Stimulated activated CD4-positive, alpha-beta T cell treated with anti-CD3 and anti-CD28 coated beads, Interleukin-2, amount 100 ng/mL, for 24 hours (primary cell): Measurements from ENCODE around the gene PRR20G.

Experiments used
- DNase-seq, 2 donors: peaks; one replicate each; pipeline ENCODE4 v3.0.0-alpha.2; 2020

PRR20G gene

DNA sequence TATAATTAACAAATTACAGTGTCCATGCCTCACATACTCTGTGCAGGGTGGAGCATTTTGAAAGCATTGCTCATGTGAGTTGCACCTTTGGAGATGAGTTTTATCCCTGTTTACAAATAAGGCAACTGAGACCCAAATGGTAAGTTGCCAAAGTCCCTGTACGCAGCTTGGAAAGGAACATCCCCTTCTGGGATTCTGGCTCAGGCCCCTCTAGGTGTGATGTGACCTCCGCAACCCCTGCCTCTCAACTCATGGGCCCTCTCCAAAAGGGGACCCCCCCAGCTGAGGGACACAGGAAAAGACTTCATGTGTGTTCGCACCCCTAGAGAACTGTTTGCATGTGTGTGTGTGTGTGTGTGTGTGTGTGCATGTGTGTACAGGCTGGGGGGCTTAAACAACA lies 25.3 kb downstream of the PRR20G start:
- DNase-seq: no peak

DNA sequence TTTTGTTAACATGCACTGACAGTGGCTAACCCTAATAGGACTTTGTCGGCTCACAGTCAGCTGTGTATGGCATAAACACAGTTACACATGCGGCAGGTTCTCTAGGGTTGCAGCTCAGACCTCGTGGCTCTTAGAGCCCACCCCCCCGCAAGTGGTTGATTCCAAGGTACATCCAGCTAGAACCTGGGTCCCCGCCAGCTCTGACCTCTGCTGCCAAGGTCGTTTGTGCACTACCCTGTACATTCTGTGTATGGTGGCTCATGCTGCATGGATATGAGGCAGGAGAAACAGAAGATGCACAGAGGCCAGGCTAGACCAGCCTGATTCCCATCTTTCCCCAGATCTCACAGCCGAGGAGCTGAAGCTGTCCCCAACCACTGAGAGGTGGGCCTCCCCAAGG lies 25.9 kb downstream of the PRR20G start:
- no peak for DNase-seq

DNA sequence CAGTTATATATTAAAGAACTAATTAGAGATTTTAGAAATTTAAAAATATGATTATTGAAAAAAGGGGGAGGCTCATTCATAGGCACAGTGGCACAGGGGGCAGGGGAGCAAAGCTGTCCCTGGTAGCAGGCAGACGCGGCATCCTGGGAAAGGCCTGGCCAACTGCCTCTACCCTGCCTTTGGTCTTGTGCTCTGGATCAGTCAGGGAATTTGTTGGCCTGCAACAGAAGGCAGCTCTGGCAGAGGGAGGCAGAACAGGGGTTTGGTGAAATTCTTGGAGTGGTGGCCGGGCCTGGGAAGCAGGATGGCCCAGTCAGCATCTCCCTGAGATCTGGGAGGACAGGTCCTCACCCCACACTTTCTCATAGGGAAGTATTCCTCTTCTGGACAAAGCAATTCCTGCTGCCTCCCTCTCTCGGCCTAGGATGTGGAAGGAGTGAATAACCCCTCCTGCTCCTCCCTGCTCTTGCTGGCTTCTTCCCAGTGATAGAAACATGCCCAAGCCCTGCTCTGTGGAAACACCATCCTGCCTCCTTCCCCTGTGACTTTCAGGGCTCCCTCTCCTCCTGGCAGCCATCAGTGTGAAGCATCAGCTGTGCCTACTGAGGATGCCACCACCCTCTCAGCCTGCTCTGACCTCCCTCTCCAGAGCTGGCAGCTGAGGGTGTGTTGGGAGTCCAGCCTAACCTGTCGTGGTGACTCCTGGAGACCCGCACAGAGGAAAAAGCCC lies 26.9 kb downstream of the PRR20G start:
- DNase-seq: no peak

DNA sequence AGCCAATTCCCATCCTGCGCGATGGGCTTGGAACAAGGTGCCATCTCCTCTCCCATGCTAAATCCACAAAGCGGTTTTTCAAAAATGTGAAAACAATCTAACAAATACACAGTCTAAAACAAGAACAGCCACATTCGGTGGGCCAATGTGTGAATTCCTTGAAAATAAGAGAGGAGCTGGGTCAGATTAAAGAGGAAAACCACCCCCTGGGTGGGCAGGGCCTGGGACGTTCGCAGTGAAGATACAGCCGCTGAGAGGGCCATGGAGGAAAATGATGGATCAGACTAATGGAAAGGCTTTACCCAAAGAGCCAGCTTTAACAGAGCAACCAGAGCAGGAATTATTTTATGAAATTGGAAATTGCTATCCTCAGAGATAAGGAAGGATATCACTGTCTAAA lies 27.4 kb downstream of the PRR20G start:
- DNase-seq: no peak

DNA sequence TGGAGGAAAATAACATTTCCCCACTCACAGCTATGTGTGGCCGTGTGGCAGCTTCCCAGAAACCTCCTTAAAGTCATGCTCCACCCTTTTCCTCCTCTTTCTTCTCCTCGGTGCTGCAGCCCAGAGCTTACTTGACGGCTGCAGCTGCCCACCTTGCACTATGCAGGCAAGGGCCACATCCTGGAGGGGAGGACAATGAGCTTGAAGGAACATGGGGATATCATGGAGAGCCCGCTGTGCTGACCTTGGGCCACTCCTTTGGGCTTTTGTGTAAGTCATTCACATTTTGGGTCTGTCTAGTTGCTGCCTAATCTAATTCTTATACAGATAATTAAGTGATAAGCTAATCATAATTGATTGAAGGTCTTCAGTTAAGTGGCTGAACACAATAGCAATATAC lies 28.0 kb downstream of the PRR20G start:
- DNase-seq: no peak

DNA sequence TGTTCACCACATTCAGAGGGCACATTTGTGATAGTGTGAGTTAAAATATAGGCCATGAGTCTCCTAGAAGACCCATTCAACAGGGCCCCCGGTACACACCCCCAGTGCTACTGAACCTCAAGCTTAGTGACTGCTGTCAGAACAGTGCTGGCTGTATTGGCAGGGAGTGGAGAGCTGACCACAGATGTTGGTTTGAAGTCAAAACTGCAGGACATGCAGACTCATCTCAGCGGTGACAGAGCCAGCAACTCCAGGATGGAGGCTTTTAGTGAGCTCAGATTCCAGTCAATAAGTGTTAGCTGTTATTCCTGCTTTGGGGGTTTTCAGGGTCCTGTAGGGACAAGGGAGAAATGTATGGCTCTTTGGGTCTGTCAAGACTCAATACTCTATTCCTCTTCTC lies 29.1 kb downstream of the PRR20G start:
- DNase-seq: no peak

DNA sequence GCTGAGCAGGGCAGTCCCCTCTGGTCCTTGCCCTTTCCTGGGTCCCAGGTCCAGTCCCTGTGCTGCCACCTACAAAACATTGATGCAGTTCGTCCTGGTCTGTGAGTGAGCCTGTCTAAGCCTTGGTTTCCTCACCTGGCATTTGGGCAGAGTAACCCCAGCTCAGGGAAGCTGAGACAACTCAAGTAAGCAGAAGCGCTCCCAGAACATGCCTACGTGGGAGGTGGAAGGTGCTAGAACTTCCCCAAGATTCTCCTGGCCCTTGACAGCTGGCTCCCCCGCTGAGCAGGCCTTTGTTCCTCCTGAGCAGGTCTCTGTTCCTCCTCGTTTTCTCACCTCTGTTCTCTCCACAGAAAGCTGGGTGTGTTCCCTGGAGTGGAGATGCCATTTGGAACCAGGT lies 30.5 kb downstream of the PRR20G start:
- DNase-seq: no peak

DNA sequence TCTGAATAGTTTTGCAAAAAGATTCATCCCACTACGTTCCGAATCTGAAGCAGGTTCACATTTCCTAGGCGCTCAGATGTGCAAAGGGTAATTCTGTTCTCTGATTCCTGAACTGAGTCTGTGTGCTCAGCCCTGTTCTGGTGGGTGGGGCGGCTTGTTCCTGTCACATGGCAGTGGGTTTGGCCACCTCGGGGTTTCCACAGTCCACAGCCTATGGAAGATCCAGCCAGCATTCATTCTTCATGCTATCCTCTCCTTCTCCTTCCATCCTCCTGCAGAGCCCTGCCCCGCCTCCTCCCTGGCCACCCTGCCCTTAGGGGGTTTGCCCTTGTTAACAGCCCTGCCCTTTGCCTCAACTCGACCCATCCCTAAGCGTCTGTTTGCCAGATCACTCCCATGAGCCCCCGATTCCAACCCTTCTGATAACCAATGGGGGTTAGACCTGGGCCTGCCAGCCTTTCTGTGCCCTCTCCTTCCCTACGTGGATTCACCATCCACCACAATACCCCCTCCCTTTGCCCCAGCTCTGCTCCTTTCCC lies 31.0 kb downstream of the PRR20G start:
- no peak for DNase-seq

DNA sequence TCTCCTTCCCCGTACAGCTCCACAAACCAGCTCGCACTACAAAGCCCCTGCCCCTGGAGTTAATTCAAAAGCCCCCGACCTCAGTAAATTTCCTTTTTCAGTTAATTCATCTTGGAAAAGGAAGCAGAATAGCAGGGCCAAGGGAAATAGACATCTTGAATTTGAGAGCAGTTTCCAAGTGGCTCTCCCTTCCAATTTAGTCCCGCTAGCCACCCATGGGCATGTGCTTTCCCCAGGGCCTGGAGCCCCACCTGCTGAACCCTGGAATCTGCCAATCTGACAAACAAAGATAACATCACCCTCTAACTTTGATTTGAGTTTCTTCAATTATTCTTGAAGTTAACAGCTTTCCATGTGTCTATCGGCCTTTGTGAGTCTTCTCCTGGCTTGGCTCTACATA lies 31.7 kb downstream of the PRR20G start:
- no peak for DNase-seq

DNA sequence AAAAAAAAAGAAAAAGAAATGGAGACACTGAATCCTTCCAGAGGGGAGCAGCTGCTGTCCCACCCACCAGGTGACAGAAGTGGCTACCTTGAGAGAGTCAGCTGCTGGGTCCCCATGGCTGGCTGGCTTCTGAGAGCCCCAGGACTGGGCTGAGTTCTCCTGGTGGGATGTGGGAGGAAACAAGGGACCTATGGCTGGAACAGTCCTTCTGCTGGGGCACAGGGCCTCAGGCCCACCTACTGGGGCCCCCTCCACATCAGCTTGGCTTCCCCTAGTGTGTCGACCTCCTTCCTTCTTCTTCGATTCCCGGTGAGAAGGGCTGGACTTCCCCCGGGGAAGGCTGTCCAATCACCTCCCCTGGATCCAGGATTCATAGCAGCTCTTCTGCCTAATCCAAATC lies 32.3 kb downstream of the PRR20G start:
- no peak for DNase-seq

DNA sequence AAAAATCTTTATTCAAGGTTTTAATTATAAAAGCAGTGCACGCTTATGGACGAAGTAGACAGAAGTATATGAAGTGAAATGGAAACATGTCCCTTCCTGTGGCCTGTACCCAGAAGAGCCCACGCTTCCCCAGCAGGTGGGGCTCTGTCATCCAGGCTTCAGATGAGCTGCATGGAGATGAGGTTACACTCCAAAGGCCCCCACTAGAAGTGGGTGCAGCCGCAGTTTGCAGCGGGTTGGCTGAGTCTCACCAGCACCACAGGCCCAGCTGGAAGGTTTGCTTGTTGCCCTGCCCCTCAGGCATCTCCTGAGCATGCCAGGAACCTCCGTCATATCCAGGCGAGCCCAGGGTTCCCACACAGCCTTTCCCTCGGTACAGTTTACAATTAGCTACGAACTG lies 33.1 kb downstream of the PRR20G start:
- no peak for DNase-seq

DNA sequence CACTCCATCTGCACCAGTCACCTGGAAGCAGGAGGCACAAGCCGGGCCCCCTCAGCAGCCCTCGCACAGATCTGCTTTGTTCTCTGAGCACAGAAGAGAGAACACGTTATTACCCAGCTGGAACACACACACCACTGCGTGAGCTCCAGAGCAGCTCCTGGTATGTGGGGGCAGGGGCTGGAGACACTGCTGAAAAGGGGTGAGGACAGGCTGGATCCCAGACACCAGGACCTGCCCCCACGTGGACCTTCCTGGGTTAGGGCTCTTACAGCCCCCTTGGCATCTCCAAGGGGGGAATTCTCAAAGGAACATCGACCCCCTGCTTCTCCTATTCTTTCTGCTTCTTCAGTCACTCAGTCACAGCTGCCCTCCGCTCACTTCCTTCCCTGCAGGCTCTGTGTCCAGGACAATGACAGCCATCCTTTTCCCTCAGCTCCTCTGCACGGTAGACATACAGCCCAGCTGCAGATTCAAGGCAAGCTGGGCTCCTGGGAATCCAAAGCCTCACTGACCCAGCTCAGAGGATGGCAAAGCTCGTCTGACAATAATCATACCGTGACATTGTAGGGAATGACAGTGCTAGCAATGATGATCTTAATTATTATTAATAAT lies 33.7 kb downstream of the PRR20G start:
- no peak for DNase-seq

DNA sequence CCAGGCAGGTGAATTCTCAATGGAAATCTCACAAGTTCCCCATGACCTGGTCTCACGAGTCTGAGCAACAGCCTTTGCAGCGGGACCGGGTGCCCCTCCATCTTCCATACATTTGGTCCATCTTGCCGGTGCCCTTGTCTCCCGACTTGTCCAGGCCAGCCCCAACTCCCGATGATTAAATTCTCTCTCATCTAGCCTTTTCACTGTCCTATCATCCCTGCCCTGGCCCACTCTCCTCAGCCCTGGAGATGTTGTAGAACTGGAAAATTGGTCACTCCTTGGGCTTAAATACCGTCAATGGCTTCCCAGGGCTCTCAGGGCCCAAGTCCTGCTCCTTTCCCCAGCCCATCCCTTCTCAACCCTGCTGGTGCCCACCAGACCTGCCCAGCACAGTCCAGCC lies 34.4 kb downstream of the PRR20G start:
- DNase-seq: no peak

DNA sequence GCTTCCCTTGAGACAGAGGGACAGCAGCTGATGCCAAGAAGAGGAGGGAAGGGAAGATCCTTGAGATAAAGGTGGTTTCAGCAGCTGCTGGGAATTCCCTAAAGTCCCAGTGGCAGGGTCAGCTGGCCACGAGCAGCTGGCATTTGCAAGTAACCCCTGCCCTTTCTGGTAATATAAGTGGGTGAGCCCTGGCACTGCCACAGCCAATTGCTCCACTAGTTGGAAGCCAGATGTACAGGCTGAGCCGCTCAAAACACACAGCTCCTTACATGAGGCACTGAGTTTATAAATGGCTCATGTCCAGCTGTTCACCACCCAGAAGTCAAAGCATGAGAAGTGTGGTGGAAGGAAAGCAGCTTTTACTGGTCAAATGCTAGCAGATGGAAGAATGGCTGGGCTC lies 35.4 kb downstream of the PRR20G start:
- DNase-seq: no peak

DNA sequence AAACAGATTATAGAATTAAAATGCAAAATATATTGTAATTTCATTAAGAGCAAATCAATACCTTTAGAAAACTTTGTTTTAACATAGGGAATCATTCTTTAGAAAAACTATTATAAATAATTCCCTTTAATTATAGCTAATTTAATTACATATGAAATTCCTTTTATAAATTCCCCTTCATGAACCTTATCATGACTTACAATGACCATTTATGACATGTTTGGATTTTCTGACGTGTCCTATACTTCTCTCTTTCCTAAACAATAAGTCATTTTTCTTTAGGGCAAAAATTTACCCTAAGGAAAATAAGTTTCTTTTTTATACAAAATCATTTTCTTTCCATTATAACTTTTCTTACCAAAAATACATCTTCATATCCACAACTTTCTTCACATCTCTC lies 37.8 kb downstream of the PRR20G start:
- DNase-seq: no peak

DNA sequence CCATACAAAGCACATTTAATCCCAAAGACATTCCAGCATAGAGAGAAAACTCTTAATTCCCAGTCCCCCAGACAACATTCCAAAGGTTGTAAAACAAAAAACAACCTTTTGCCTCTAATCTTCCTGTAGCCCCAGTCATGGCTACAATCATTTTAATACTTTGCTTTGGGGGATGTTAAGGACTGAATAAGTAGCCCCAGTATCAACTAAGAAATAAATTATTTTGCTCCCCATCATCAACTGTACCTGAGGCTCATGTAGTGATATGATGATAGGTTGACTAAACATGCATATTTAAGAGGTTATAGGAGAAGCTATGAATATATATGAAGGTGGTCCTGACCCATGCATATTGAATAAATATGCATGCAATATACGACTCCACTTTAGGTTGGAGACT lies 40.6 kb downstream of the PRR20G start:
- DNase-seq: no peak

DNA sequence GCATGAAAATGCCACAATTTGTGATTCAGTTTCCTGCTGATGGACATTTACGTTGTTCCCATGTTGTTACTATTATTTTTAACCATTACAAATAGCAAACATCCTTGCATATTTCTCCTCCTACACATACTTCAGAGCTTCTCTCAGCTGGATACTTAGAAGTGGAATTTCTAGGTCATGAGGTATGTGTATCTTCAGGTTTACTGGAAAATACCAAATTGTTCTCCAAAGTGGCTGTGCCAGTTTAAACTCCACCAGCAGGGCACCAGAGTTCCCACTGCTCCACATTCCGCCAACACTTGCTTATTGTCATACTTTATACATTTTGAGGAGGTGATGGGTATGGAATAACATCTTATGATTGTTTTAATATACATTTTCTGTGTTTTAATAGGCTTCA lies 49.2 kb downstream of the PRR20G start:
- no peak for DNase-seq

DNA sequence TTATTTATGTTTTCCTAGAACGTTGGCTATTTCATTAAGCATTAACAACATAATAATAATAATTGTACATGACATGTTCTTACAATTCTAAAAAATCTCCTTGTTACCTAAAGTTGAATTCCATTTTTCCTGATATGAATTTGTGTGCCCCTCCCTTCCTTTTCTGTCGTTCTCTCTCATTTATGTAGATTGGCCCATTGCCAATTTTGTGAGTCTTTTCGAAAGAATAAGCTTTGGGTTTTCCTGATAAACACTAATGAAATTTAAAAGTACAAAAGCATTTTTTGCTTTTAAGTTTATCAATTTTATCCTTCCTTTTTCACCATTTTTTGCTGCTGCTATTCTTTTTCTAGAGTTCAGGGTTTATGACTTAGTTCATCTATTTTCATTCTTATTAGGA lies 50.0 kb downstream of the PRR20G start:
- no peak for DNase-seq

DNA sequence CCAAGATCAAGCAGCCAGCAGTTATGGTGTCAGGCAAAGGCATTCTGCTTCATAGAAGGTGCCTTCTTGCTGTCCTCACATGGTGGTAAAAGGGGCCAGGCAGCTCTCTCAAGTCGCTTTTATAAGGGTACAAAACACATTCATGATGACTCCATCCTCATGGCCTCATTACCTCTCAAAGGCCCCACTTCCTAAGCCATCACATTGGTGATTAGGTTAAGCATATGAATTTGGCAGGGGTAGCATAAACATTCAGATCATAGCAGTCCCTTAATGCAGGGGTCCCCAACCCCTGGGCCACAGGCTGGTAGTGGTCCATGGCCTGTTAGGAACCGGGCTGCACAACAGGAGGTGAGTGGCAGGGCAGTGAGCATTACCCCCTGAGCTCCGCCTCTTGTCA lies 52.1 kb downstream of the PRR20G start:
- DNase-seq: no peak

DNA sequence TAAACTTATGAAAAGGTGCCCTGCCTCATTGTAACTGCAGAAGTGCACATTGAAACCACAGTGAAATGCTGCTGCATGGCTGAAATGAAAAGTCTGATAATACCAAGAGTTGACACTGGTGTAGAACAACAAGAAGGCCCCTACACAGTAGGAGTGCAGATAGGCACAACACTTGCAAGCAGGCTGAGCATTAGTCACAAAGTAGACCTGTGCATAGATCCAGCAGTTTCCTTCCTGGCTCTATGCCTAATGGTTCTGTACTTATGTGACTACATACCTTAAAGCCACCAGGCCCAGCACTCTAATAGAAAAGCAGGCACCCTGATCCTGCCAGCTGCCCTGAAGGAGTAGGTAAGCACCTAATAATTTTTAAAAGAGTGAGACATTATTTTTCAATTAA lies 53.1 kb downstream of the PRR20G start:
- DNase-seq: no peak
